Activated CD4-positive, alpha-beta T cell treated with anti-CD3 and anti-CD28 coated beads for 48 hours (primary cell): ENCODE data around the gene CSTA.
A peak's percentile ranks its signal among the peaks of the same experiment; 100 is the strongest.

Experiments
- DNase-seq: peaks from one replicate; pipeline ENCODE4 v3.0.0-alpha.2; 2020

Gene CSTA

GRCh38 chr3:122322095-122323075 lies 2.7 kb upstream of the CSTA start:
- peak; percentile 19 for DNase-seq

DNA sequence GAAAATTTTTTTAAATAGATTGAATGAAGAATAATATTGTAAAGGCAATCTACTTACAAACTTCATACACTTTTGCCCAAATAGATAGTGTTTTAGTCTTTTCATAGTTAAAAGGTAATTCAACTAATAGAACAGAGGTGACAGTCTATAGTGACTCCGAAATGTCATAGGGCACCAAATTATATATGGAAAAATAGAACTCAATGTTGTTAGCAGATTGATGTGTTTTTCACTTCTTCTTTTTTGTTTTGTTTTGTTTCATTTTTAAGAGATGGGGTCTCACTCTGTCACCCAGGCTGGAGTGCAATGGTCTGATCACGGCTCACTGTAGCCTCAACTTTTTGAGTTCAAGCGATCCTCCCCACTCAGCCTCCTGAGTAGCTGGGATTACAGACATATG lies 721 bp downstream of the CSTA start:
- no peak for DNase-seq

DNA sequence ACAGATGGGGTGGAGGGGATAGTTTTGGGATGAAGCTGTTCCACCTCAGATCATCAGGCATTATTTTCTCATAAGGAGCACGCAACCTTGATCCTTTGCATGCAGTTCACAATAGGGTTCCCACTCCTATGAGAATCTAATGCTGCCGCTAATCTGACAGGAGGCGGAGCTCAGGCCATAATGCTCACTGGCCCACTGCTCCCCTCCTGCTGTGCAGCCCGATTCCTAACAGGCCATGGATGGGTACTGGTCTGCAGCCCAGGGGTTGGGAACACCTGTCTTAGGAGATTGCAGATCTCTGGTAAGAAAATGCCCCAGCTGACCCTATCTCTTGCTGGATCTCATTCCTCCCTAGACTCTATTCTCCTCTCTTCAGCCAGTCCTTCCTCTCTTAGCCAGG lies 6.8 kb downstream of the CSTA start:
- no peak for DNase-seq

DNA sequence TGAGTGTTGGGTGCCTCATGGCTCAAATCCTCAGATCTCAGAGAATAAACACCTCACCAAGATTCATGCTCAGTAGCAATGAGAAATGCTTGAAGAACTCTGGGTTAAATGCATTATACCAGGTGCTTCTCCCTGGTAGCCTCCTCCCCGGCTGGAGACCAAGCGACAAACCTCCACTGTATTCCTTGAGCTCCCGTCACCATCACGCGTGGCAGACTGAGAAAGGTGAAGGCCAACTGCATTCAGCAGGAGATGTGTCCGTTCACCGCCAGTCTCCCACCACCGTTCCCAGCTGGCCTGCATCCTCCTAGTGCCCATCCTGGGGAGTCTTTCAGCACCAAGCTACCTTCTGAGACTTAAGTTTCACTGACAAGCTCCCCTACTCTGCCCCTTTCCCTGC lies 7.5 kb downstream of the CSTA start:
- DNase-seq, result no peak

- no peak for DNase-seq
These were observed 17.8 kb downstream of the CSTA start for GRCh38 chr3:122342803-122343202.

GRCh38 chr3:122343654-122344053 lies 18.6 kb downstream of the CSTA start:
- DNase-seq, result no peak

GRCh38 chr3:122349171-122349570 lies 24.1 kb downstream of the CSTA start:
- no peak for DNase-seq

DNA sequence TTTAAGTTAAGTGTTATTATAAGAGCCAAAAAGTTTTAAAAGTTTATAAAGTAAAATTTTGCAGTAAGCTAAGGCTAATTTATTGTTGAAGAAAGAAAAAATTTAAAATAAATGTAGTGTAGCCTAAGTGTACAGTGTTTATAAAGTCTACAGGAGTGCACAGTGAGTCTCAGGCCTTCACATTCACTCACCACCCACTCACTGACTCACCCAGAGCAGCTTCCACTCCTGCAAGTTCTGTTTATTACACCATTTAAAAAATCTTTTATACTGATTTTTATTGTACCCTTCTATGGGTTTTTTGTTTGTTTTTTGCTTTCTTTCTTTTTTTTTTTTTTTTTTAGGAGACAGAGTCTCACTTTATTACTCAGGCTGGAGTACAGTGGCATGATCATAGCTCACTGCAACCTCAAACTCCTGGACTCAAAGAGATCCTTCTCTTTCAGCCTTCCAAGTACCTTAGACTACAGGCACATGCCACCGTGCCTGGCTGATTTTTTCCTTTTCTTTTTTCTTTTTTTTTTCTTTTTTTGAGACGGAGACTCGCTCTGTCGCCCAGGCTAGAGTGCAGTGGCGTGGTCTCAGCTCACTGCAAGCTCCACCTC lies 25.9 kb downstream of the CSTA start:
- peak; percentile 26 for DNase-seq

DNA sequence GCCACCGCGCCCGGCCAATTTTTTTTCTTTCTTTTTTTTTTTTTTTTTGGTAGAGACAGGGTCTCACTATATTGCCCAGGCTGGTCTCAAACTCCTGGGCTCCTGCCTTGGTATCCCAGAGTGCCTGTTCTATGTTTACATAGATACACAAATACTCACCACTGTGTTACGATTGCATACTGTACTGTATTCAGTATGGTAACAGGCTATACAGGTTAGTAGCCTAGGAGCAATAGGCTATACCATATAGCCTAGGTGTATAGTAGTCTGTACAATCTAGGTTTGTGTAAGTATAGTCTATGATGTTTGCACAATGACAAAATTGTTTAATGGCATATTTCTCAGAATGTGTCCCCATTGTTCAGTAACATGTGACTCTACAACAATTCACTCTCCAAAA lies 26.6 kb downstream of the CSTA start:
- DNase-seq, result no peak

DNA sequence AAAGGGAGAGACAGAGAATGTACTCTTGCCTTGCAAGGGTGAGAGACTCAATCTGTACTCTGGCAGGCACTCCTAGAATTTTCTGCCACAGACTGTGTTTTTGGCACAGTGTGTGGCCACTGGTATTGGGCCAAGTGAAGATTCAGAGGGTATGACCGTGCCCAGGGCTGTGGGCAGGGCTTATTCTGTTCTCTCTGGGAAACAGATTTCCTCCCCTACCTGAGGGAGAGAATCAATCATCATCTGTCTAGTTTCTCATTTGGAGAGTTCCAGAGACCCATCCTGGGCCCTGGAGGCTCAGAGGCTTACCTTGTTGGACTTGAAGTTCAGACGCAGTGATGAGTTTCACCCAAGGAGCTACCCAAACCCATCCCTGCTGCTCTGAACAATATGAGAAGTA lies 28.2 kb downstream of the CSTA start:
- no peak for DNase-seq

DNA sequence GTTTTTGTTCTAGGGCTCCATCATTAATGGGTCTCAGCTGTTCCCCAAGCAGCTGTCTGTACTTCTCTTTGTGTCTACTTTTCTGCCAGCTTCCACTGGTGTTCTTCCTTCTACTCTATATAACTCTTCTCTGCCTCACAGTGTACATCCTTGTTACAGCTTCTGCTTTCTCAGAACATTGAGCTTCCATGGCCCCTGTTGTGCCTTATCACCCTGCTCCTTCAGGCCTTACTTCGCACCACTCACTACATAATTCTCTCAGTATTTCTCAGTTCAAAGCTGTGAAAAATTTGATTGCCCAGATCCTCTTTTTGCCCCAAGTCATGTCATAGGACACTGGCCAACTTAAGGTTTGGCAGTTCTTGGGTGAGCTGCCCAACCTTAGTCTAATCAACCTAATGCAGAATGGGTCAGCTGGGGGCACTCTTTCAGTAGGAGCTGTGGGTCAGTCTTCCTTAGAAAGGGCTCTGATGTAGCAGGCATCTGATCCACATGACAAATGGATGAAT lies 28.9 kb downstream of the CSTA start:
- DNase-seq, result no peak

DNA sequence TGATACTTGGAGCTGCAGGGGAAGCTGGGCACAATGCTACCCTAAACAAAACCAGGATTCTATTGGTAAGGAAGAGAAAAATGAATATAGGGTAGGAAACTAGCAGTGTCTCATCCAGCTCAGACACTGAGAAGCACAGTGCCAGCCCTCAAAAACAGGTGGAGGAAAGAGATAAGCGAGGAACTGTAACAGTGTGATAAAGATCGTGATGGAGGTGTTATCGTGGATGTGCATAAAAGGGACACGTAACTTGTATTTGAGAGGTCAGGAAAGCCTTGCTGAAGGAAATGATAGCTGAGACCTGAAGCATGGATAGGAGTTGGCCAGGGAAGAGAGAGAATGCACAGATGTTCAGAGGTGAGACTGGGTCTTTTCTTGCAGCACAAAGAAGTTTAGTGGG lies 30.6 kb downstream of the CSTA start:
- no peak for DNase-seq

DNA sequence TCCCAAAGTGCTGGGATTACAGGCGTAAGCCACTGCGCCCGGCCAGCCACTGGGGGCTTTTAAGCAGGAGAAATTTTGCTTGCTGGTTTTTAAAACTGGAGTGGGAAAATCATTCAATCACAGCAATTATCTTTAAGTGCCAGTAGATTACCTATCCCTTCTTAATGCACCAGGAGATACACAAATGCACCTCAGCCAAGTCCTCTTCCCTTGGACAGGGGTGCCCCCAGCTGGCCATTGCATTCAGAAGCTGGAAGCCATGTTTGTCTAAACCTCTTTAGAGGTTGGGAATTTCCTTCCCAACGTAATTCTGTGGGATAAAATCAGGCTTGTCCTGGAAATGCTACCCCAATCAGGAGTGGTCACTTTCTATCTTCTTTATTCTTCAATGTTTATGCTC lies 31.4 kb downstream of the CSTA start:
- DNase-seq, result no peak

DNA sequence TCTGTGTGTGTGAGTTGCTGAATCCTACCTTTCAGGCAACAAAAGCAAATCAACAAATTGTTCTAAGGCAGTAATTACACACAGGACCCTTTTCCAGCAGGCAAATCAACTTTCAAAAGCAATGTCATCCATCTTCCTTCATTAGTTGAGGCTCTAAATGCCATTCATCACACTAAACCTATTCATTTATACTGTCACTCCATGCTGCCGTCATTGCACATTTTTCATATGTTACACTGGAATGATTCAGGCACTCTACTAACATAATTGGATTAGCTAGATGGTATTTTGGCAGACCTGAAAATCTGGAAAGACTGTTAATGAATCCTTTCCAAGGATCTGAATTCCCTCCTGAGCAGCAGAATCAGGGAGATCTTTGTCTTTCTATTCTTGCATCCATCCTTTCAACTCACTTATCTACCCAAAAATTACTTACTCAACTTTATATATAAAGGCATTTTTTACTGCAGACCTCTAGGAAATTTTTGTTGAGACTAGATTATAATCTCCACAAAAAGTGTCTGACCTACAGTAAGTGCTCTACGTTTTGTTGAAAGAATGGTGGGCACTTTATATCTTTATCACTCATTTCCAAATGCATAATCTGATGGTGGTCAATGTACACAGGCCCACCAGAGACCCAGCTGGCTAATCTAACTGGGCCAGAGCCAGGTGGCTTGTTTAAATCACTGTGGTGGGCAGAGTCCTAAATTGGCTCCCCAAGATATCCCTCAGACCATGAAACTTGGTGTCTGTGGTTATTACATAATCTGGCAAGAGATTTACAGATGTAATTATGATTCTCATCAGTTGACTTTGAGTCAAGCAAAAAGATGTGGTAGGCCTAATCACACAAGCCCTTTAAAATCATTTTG lies 33.0 kb downstream of the CSTA start:
- DNase-seq, result no peak

DNA sequence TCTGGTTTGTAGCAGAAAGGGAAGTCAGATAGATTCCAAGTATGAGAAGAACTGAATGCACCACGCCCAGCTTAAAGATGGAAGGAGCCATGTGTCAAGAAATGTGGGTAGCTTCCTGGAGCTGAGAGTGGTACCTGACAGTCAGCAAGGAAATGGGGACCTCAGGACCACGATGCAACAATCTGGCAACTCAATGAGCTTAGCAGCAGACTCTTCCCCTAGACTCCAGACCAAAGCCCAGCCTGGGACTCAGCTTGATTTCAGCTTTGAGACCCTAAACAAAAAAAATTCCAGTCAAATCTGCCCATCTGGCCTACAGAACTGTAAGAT lies 33.6 kb downstream of the CSTA start:
- no peak for DNase-seq

GRCh38 chr3:122362026-122362425 lies 37.0 kb downstream of the CSTA start:
- no peak for DNase-seq

GRCh38 chr3:122364490-122364889 lies 39.4 kb downstream of the CSTA start:
- DNase-seq, result no peak

- DNase-seq, result no peak
These were observed 40.0 kb downstream of the CSTA start for GRCh38 chr3:122365073-122365472.

DNA sequence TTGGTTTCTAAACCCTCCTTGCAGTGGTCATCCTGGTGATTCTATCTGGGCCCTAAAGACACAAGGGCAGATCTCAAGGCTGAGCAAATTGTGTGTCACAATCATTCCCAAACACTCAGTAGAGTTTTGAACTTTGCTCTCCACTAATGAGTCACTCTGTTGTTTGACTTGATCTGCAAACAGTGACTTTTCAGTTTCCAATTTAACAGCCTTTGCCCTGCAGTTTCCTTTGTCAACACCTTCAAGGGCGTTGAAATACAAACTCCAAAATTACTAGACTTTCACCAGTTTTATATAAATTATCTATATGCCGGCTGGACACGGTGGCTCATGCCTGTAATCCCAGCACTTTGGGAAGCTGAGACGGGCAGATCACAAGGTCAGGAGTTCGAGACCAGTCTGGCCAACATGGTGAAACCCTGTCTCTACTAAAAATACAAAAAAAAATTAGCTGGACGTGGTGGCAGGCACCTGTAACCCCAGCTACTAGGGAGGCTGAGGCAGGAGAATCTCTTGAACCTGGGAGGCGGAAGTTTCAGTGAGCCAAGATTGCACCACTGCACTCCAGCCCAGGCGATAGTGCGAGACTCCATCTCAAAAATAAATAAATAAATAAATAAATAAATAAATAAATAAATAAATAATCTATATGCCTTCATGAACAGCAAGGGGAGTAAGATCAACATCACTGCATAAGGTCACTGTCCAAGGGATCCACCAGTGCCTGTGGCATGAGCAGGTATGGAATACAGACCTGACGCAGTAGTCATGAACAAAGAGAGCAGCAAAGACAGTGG lies 40.7 kb downstream of the CSTA start:
- DNase-seq, result peak; percentile 7

GRCh38 chr3:122366379-122366749 lies 41.3 kb downstream of the CSTA start:
- no peak for DNase-seq

- no peak for DNase-seq
These were observed 49.0 kb downstream of the CSTA start for GRCh38 chr3:122374034-122374433.

DNA sequence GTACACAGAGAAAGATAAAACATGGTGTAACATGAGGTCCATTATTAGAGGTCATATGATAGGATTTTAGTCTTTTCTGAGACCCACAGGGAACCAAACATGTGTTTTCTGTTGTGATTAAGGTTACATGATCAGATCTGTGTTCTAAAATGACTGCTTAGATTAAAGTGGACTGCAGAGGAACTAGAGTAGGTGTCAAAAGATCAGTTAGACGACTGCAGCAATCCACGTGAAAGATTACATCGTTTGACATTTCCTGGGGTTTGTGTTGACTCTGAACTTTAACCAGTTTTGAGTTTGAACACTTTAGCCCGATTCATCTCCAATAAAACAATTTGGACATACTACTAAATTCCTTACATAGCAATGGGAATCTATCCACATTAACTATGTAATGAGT lies 52.9 kb downstream of the CSTA start:
- DNase-seq, result no peak
